Hepatocyte (in vitro differentiated cells): Measurements from ENCODE around the gene NHEJ1.

ENCODE experiments used
- EZH2 ChIP-seq: fragments of 200-600 bp; sonication (generic); IDR thresholded peaks from 2 replicates; pipeline ENCODE4 v1.6.1; 2016; ENCODE audit warnings: antibody characterized with exemption, mild to moderate bottlenecking, borderline replicate concordance
- TF ChIP-seq, protein P1 (sequence below): fragments of 200-600 bp; sonication (generic); IDR thresholded peaks from 2 replicates; pipeline ENCODE4 v1.5.1; 2016; ENCODE audit warnings: antibody characterized with exemption, mild to moderate bottlenecking; ENCODE audit not compliant: poor library complexity

DNA sequence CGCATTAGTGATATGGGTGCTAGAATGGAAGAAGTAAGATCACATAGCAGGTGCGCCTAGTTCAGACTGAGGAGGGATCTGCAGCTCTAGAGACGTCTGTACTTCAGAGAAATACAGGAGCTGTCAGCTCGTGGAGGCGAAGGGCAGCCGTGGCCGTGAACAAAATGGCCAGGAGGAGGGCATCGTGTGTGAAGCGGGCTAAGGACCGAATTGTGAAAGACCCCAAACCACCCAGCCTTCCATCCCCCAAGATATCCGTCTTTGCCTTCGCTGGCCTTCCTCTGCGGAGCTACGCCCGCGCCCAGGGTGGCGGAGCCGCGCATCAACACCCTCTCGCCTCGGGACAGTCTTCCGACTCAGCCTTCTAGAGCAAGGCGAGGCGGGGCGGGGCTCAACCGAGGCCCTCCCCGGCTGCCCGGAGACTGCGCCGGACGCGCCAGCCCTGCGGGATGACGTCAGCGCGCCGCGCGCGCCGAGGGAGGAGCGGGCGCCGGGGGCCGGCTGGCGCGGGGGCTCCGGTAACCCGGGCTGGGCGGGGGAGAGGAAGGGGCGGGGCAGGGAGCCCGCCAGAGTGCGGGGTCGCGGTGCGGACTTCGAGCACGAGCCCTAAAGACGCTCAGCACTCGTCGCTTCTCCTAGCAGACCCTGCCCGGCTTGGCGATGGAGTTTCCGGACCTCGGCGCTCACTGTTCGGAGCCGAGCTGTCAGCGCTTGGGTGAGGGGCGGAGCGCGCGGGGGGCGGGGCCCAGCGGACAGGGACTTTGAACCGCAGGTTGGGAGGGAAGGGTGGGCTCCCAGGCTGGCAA lies 45.9 kb upstream of the NHEJ1 start, which contains the start of gene ZFAND2B:
- TF ChIP-seq EZH2 = no peak
- TF ChIP-seq, protein P1, sequence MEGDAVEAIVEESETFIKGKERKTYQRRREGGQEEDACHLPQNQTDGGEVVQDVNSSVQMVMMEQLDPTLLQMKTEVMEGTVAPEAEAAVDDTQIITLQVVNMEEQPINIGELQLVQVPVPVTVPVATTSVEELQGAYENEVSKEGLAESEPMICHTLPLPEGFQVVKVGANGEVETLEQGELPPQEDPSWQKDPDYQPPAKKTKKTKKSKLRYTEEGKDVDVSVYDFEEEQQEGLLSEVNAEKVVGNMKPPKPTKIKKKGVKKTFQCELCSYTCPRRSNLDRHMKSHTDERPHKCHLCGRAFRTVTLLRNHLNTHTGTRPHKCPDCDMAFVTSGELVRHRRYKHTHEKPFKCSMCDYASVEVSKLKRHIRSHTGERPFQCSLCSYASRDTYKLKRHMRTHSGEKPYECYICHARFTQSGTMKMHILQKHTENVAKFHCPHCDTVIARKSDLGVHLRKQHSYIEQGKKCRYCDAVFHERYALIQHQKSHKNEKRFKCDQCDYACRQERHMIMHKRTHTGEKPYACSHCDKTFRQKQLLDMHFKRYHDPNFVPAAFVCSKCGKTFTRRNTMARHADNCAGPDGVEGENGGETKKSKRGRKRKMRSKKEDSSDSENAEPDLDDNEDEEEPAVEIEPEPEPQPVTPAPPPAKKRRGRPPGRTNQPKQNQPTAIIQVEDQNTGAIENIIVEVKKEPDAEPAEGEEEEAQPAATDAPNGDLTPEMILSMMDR = peak; percentile 7
